CD4-positive, alpha-beta T cell treated with Interferon alpha-2 for 1 hour (primary cell): ENCODE data around the gene ELMO1.

ENCODE experiments used
- DNase-seq, 2 donors: peaks; one replicate each; pipeline ENCODE4 v3.0.0-alpha.2; 2020 to 2022

Gene ELMO1

DNA sequence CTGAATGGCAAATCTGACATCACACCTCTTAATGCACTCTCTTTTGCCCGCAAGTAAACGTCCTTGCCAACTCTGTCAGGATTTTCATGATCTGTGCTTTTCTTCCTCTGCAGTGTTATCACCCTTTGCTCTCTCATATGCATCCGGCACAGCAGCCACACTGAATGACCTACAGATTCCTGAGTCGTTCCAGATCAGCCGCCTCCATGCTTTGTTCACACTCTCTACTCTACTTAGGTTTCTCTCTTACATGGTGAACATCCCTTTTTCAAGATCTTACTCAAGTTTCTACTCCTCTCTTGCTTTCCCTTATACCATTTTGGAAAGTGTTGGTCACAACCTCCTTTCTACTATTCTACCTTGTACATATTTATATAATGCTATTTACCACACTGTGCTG is 596.6 kb downstream of the ELMO1 start:
- DNase-seq = no peak

DNA sequence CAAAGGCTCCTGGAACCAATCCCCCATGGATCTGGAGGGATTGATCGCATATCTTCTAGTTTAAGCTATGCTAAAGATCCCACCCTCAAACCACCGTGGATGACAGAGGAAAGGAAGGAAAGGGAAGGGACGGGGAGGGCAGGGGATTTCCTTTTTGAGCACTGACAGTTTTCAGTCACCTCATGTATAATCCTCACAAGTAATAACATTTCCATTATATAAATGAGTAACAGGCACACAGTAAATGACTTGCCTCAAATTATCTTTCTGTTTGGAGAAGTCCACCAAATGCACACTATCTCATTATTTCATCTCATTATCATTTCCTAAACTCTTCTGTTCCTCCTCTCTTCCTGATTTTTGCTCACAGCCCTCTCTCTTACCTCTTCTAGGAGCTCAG is 597.3 kb downstream of the ELMO1 start:
- no peak for DNase-seq

DNA sequence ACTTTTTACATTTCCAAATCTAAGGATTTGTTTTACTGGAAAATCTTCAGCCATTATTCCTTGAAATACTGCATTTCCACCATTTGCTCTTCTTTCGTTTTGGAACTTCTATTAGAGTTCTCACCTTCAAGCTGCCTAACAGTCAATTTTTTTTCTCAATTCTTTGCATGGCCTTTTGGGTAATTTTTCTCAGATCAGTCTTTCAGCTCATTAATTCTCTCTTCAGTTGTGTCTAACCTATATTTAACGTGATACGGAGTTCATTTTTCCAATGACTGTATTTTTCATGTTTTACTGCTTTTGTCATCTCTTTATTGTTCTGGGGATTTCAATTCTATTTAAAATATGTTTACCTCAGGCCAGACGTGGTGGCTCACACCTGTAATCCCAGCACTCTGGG is 600.7 kb downstream of the ELMO1 start:
- no peak for DNase-seq

DNA sequence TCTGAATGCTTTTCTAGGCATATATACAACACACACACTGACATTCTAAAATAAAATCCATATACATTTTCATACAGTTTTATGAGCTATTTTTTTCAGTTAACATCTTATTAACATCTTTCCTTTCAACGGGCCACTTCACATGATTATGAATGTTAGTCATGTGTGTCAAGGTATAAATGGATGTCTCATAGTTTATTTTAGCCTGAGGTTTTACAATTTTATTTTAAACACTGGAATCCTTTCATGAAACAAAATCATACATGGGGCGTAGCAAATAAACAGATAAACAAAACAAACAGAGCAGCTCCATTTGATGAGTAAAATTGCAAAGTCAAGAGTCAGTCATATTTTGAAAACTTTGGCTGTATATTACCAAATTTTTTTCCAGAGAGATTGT is 604.3 kb downstream of the ELMO1 start:
- no peak for DNase-seq

DNA sequence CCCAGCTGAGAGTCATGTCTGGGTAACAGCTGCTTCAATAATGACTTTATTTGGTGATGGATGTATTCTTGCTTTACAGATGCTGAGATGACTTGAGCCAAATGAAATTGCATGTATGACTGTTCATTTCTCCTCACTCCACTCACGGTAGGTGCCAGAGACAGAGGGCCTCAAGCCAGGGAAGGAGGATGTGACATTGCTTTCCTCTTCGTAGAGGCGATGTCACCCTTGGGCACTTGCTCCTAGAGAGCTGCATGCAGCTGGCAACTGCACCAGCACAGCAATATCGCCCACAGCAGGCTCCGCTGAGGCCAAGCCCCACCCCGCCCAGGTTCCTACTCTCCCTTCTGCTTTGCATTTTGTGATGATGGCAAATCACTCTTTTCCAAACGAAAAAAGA is 607.8 kb downstream of the ELMO1 start:
- no peak for DNase-seq

DNA sequence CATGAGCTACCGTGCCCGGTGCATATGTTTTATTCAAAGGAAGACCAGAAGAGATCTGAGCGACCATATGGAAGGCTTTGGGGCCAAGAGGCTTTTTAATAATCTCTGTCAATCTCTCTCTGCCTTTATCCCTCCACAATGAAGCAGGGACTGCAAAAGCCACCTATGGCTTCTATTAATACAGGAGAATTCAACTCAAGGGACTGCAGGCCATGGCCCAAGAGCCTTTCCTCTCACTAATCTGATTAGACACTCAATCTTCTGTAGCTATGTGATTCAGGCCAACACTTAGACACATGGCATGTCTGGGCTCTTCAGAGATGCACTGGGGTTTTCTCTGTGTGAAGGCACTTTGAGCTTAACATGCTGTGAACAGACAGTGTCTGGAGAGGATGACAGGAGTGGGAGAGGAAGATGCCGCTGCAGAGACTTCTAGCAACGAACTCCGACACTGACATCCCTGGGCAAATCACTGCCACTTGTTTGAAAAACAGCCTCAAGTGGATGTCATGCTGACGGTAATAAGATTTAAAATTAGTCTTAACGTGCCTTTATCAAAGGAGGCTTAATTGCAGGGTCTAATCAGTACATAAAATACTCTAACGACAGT is 609.9 kb downstream of the ELMO1 start:
- no peak for DNase-seq

DNA sequence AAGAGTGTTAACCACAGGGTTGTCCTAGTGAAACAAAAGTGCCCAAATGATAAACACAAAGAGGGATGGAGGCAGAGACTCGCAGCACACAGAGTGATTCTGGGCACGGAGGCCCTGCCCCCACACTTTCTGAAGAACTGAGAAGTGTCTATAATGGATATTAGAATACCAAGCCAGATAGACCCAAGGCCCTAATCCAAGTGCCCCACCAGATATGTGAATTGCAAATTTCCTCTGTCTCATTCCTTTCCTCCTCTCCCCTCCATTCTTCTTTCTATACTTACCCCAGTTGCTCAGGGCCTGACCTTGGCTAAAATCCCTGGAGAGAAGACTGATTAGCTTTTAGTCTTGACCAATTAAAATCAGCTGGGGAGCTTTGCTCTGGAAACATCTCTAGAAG is 617.6 kb downstream of the ELMO1 start:
- DNase-seq = no peak

DNA sequence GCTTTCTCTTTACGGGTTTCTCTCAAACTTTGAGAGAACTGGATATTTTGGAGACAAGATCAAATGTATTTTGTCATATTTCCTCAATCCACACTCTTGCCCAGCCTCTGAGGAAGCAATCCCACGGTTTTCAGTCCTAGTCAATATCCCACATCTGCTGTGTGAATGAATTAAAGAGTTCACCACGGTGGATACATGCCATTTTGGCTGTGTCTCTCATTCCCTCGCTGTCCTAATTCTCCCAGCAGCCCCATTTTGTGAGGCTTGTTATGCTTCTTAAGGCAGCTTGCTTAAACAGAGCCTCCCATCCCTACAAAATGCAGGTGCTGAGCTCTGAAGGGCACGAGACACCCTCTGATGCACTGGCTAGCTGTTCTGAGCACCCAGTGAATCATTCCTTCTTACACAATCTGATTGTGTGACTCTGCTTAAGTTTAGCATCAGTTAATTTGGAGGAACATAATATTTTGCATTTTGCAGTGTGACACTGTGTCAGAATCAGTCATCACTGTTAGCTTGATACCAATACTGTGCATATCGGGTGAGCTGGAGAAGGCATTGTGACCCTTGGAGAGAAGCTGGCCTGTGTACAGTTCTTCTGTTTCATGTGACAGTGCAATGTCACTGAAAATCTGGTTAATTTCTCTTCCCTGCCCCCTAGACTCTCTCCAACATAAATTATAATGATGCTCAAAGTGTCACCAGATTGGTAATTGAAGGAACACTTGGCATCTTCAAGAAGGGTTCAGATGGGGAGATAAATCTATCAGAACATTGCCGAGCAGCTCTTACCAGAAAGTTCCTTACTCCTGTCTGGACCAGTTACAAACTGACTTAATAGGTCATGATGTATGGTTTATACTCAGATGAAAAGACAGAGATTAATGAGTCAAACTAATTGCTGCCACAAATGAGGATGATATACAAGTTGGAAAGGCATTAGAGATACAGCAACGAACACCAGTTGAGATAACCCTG is 620.6 kb downstream of the ELMO1 start:
- no peak for DNase-seq

DNA sequence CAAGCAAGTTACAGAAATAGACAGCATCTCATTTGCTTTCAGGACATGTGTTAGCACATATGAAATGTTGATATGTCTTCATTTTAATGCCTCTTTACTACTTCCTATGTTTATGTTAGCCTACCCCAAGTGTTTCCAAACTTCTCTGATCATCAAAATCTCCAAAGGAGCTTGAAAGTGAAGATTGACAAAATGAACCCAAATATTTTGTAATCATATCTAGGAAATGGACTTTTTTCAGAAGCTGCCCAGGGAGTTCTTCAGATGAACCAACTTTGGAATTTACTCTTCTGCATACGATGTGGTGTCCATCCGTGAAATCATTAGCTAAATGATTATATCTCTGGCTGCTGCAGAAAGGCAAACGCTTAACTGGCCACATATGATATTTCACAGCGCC is 623.2 kb downstream of the ELMO1 start:
- DNase-seq = no peak

DNA sequence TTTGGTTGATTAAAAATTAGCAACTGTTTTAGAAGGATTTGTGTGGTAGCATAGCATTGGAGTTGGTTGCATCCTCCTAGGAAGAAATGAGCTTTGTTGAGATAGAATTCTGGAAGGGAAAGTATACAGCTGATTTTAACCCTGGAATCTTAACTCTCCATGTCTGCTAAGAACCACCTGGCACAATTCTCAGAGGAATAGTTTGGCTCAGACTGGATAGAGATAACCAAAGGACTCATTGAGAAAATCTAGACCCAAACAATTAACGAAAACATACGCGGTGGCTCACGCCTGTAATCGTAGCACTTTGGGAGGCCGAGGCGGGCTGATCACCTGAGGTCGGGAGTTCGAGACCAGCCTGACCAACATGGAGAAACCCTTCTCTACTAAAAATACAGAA is 625.3 kb downstream of the ELMO1 start:
- no peak for DNase-seq

DNA sequence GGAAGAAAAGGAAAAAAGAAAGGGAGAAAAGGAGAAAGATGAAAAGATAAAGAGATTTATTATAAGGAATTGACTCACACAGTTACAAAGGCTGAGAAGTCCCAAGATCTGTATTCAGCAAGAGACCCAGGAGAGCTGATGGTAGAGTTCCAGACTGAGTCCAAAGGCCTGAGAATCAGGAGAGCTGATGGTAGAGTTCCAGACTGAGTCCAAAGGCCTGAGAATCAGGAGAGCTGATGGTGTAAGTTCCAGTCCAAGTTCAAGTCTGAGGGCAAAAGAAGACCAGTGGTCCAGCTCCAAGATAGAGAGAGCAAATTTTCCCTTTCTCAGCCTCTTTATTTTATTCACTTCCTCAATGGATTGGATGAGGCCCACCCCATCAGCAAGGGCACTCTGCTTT is 627.0 kb downstream of the ELMO1 start:
- no peak for DNase-seq

DNA sequence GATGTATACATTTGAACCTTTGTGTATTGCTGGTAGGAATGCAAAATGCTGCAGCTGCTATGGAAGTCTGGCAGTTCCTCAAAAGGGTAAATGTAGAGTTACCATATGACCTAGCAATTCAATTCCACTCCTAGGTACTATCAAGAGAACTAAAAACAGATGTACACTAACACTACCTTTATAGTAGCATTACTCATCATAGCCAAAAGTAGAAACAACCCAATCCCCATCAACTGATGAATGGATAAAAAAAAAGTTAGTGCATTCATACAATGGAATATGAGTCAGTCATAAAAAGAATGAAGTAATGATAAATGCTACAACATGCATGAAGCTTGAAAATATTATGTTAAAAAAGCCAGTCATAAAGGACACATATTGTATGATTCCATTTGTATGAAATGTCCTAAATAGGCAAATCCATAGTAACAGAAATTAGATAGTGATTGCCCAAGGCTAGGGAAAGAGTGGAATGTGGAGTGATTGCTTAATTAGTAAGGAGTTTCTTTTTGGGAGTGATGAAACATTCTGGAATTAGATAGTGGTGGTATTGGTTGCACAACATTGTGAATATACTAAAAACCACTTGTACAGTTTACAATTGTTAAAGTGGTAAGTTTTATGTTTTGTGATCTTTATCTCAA is 628.0 kb downstream of the ELMO1 start:
- DNase-seq = no peak

DNA sequence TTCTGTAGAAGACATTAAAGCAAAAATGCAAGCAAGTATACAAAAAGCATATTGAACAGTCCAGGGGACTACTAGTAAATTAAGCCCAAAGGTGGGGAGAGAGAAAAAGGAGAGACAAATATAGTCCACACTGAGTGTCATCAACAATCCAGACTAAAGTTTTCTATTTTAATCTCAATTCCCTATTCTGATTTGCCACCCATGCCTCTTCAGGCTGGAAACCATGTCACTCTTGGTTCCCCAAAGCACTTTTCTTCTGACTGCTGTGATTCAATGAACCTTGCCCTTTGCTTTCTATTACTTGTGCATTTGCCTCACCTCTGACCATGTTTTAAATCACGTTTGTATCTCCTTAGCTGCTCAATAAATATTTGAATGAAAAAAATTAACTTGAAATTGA is 629.0 kb downstream of the ELMO1 start:
- DNase-seq = no peak

DNA sequence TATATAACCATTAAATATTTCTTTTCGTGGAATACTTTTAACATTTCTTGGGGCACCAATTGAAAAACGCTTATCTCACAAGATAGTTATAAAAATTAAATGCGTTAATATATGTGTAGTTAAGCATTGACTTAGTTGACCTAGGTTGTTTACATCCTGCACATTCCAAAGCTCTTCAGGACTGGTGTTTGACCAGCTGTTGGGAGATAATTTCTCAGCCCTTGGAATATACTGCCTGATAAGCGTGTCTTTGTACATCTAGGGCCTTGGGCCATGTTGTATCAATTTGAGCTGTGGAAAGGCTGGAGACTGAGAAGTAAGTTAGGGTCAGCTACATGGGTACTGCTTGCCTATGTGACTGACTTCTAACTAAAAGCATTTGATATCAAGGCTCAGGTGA is 634.4 kb downstream of the ELMO1 start:
- DNase-seq = no peak

DNA sequence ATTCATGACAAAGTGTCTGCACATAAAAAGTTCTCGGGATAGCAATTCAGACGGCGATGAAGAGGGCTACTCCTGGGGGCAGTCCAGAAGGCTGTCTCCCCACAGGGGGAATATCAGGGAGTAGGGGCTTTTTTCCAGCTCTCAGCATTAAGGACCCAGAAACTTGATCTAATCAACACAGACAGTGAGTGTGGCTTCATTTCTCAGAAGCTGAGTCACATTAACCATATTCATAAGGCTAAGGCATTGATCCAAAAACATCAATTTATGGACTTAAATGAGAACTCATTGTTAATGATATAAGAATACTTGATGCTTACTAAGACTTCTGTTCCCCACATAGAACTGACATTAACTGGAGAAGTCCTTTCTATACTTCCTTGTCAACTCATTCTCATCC is 636.9 kb downstream of the ELMO1 start:
- DNase-seq = no peak

DNA sequence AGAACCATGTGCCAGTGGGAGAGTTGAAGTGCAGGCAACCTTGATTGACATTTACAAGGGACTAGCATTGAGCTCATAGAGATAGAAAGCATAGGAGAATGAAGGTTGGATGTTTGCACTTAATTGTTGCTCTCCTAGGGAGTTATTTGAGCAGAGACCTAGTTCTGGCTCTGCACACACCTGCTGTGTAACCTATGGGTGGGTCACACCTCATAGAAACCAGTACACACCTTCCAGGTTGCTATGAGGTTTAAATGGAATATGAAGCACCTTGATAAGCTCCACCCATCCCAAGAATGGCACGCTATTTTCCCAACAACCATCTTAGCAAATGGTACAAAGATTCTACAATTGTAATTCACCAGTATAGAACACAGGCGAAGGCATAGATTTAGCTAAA is 638.2 kb downstream of the ELMO1 start:
- DNase-seq = no peak

DNA sequence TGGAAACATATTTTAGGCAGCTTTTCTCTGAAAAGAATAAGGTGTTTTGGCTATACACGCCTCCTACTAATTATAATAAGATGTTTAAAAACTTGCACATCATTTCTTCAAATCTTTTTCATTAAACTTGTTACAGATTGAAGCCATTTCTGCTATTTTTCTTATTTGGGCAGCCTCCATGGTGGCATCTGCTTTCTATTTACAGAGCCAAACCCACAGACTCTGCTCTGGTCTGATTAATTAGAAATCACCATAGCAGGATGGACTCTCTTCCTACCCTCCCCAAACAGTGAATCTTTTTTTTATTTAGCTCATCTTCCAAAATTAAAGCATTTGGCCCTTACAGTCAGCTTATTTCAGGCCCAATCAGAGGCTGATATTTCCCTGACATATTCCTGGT is 638.6 kb downstream of the ELMO1 start:
- no peak for DNase-seq

DNA sequence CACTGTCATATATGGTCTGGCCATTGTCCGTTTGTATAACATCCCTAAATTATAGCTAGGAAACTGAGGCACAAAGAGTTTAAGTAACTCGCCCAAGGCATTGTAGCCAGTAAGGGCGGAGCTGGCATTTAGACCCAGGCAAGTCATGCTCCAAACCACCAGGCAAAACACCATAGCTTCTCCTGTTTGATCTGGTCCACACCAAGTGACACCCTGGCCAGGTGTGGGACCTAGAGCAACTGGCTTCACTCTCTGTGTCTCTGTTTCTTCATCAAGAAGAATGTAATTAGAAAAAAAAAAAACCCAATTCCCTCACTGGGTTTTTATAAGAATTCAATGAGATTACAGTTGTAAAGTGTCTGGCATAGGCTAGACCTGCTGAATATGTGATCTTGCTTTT is 639.2 kb downstream of the ELMO1 start:
- DNase-seq = no peak

DNA sequence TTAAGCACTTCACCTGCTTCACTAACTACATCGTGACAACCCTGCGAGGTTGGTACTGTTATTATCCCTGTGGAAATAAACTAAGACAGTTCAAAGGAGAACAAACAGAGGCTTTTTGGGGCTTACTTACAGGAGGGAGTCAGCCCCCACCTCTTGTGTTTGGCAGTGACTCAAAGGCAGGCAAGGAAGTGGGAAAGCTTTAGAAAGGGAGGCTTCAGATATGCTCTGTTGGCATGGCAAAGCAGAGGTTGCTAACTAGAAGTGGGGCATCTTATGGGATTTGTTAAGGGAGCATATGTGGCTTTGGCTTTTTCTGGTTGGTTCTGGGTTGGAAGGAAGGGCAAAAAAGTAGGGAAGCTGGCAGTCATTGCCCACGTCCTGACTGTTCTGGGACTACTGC is 639.6 kb downstream of the ELMO1 start:
- no peak for DNase-seq

DNA sequence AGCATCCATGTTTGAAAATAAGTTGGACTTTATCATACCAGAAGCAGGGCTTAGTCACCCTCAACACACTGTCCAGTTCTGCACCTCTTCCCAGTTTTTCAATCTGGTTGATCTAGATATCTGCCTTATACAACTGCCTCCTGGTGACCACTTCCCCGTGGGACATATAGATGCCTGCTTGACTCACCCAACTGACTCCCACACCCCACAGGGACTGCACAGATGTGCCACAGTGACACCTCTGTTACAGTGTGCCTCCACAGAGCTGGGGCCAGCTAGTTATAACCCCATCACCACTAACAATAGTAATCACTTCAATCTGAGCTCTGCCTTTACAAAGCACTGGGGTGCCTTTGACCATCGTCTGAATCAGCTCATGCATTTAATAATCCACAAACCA is 641.8 kb downstream of the ELMO1 start:
- DNase-seq = no peak
